Glomerular visceral epithelial cell (primary cell): ENCODE data around the gene IFFO2.

Experiments
- DNase-seq: peaks from one replicate; pipeline ENCODE4 v3.0.0-alpha.2; 2016; ENCODE audit errors: extremely low spot score

Gene IFFO2

GRCh38 chr1:18972531-18972930 lies 16.1 kb upstream of the IFFO2 start:
- peak; percentile 34 for DNase-seq

DNA sequence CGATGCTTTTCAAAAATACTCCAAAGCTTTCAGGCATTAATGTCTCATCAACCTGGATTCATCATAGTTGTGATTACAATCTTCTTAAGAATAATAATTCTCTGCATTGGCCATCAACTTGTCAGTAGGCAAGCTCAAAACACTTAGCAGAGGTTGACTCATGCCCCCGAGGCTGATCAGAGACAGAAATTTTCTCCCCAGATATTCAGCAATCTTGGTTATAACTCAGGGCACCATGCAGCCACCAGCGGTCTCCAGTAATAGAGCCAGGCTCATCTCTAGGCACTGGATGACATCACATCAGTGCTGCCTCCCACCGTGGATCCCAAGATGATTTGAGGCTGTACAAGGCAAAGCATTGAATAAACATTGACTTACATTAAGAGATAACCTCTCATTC lies 14.3 kb upstream of the IFFO2 start:
- DNase-seq: no peak

GRCh38 chr1:18970358-18970757 lies 13.9 kb upstream of the IFFO2 start:
- no peak for DNase-seq

GRCh38 chr1:18967066-18967690 lies 10.7 kb upstream of the IFFO2 start:
- DNase-seq: no peak

- DNase-seq: peak; percentile 83
Measured at GRCh38 chr1:18965206-18966173, 9.0 kb upstream of the IFFO2 start.

GRCh38 chr1:18963968-18964367 lies 7.5 kb upstream of the IFFO2 start:
- no peak for DNase-seq

- DNase-seq: no peak
Measured at GRCh38 chr1:18962855-18963737, 6.6 kb upstream of the IFFO2 start.

DNA sequence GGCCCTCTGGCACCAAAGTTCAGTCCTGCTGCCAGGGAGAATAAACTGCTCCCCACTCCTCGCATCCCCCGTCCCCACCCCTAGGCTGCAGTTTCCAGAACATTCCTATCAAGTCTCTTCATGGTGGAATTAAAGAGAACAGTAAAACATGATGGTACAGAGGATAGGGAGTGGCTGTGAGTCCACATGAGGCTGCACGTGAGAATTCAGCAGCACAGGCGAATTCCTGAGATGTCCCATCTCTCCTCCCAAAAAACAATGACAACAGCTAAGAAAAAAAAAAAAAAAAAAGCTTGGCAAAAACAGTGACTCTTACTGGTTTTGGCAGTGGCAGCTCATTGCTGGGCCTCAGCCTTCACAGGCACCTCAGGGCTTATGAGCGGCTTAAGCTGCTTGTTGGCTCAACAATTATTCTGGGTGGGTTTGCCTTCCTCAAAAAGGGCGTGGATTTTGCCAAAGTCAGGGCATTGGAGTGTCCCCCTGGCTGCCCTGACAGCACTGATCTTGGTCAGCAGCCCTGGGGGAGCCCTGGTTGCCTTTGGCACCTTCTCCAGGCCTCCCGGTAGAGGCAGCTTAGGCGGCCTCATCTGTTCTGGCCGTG lies 5.7 kb upstream of the IFFO2 start:
- no peak for DNase-seq

DNA sequence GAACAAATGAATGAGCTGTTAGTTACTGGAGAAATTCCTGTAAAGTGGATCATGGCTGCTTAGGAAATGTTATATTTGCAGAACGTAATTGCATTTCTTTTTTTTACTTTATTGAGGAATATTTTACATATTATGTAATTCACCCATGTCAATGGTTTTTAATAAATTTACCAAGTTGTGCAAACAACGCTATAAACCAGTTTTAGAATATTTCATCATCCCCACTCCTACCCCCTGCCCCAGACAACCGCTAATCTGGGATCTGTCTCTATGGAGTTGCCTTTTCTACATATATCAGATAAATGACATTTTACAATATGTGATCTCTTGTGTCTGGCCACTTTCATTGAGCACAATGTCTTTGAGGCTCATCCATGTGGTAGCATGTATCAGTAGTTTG lies 4.3 kb upstream of the IFFO2 start:
- DNase-seq: no peak

- no peak for DNase-seq
Measured at GRCh38 chr1:18960409-18960808, 3.9 kb upstream of the IFFO2 start.

GRCh38 chr1:18959591-18959990 lies 3.1 kb upstream of the IFFO2 start:
- DNase-seq: no peak

DNA sequence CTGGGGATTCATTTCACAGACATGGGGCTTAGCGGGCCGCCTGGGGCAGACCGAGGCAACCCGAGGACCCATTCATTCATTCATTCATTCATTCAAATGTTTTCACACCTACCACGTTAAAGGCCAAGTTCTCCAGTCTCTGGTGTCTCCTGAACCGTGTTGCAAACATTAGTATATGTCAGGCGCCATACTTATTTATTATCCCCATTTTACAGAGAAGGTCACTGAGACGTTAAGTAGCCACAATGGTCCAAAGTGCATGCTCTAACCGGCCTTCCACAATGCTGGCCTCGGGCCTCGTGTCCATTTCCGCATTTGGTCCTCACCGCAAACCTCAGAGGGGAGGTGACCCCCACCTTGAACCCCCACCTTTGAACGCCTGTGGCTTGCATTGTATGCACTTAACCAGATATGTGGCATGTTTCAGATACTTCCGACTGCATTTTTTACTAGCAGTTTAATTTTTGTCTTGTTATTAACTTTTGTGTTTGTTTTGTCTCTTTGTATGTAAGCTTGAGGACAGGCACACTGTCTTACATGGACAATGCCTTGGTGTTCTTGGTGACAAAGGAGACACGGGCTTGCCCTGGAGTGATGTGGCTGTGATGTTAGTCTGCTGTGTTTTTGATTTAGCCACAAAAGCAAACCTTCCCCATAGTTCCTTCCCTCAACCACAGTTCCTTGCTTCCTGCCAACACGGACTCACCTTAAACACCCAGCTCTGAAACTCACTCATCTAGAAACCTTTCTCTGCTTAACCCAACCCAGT lies 1.2 kb upstream of the IFFO2 start:
- DNase-seq: peak; percentile 83

GRCh38 chr1:18957136-18957521 lies 653 bp upstream of the IFFO2 start:
- DNase-seq: no peak

DNA sequence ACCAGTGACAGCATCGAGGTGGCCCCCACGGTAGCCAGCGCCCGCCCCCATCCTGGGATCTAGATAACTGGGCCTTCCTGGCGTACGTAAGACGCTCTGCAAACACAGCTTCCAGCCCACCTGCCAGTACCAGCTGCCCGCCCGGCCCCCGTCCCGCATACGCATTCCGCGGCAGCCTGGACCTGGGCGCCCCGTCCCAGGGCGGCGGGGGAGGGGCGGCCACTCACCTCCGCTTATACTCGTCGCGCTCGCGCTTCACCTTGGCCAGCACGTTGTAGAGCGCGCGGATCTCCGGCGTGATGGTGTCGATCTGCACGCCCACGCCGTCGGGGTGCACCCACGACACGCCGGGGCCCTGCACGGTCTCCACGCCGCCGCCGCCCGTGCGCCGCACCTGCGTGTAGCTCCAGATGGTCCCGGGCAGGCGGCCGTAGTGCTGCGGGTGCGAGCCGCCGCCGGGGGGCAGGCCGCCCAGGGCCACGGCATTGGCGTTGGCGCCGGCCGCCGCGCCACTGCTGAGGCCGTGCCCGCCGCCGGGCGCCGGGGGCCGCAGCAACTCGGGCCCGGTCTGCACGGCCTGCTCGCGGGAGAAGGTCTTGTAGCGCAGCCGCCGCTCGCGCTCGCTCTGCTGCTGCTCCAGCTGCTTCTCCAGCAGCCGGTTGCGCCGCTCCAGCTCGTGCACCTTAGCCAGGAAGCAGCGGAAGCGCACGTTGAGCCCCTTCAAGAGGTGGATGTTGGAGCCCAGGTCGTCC lies 859 bp downstream of the IFFO2 start:
- DNase-seq: peak; percentile 47

- DNase-seq: no peak
Measured at GRCh38 chr1:18955131-18955440, 1.4 kb downstream of the IFFO2 start.

GRCh38 chr1:18954270-18955071 lies 2.0 kb downstream of the IFFO2 start:
- DNase-seq: peak; percentile 35

- DNase-seq: no peak
Measured at GRCh38 chr1:18953731-18954231, 2.7 kb downstream of the IFFO2 start.

DNA sequence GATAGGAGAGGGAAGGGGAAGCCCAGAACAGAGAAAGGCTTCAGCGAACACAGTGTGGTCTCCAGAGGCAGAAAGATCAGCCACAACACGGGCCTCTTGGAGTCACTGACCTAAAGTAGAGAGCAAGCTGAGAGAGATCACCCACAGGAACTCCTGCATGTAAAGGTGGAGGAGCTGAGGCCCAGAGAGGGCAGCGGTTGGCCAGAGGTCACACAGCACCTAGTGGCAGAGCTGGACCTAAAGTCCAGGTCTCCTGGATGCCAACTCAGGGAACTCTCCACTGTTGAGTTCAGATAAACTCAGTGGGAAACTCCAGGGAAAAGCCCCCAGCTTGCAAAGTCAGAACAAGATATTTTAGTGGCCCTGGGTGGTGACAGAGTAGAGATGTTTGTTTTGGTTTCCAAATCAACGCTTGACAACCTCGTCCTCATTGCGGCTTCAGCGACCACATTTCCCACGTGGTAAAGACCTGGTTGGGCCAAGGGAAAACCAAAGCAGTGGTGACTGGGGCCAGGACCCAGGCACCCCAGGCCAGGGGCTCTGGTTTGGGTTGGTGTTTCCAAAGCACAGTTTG lies 4.6 kb downstream of the IFFO2 start:
- peak; percentile 75 for DNase-seq

- no peak for DNase-seq
Measured at GRCh38 chr1:18951416-18951815, 5.1 kb downstream of the IFFO2 start.
